HepG2 (cell line): ENCODE results near the gene C11orf54. TPM values are rescaled to one million over a fixed set of nuclear protein-coding genes. Genes with fewer than 3 reads are reported as not detected.
A peak's percentile ranks its signal among the peaks of the same experiment; 100 is the strongest.

Experiments
- FUBP1 ChIP-seq: sonication (generic); formaldehyde crosslinking; IDR thresholded peaks from 2 replicates; pipeline ENCODE4 v1.5.1; 2020; ENCODE audit warnings: missing genetic modification reagents, mild to moderate bottlenecking, borderline replicate concordance
- HIC2 ChIP-seq: sonication (generic); formaldehyde crosslinking; IDR thresholded peaks from 2 replicates; pipeline ENCODE4 v1.9.0; 2022; ENCODE audit warnings: low read depth, missing genetic modification reagents
- KAT8 ChIP-seq: IDR thresholded peaks from 2 replicates; pipeline ENCODE4 v1.6.1; 2016; ENCODE audit warnings: missing genetic modification reagents, missing compliant biosample characterization
- NFE2L1 ChIP-seq: sonication (generic); formaldehyde crosslinking; IDR thresholded peaks from 2 replicates; pipeline ENCODE4 v1.4.0; 2020; ENCODE audit warnings: missing genetic modification reagents, mild to moderate bottlenecking, borderline replicate concordance
- PHF20 ChIP-seq: sonication (generic); formaldehyde crosslinking; IDR thresholded peaks from 2 replicates; pipeline ENCODE4 v1.5.0; 2020; ENCODE audit warnings: mild to moderate bottlenecking, missing genetic modification reagents
- PLSCR1 ChIP-seq: sonication (generic); formaldehyde crosslinking; IDR thresholded peaks from 2 replicates; pipeline ENCODE4 v1.5.0; 2020; ENCODE audit warnings: missing genetic modification reagents, mild to moderate bottlenecking, borderline replicate concordance
- RBM39 ChIP-seq: fragments of 200-400 bp; formaldehyde crosslinking; IDR thresholded peaks from one replicate; pipeline ENCODE4 v1.6.1; 2018; ENCODE audit warnings: antibody characterized with exemption, mild to moderate bottlenecking, low read depth, low read length; ENCODE audit not compliant: poor library complexity, severe bottlenecking
- SMARCE1 ChIP-seq: fragments of 450-650 bp; IDR thresholded peaks from 2 replicates; pipeline ENCODE4 v1.6.1; 2017; ENCODE audit warnings: borderline replicate concordance
- TBX3 ChIP-seq: fragments of 450-650 bp; IDR thresholded peaks from 2 replicates; pipeline ENCODE4 v1.6.1; 2017; ENCODE audit warnings: antibody characterized with exemption, mild to moderate bottlenecking, inconsistent platforms, borderline replicate concordance
- TIGD3 ChIP-seq: sonication (generic); formaldehyde crosslinking; IDR thresholded peaks from 2 replicates; pipeline ENCODE4 v1.5.1; 2020; ENCODE audit warnings: mild to moderate bottlenecking, missing genetic modification reagents, borderline replicate concordance
- YEATS4 ChIP-seq: sonication (generic); formaldehyde crosslinking; IDR thresholded peaks from 2 replicates; pipeline ENCODE4 v1.4.0; 2020; ENCODE audit warnings: missing genetic modification reagents, borderline replicate concordance
- ZBTB44 ChIP-seq: sonication (generic); formaldehyde crosslinking; IDR thresholded peaks from 2 replicates; pipeline ENCODE4 v1.4.0; 2020; ENCODE audit warnings: missing genetic modification reagents
- ZFY ChIP-seq: sonication (generic); formaldehyde crosslinking; IDR thresholded peaks from 2 replicates; pipeline ENCODE4 v1.4.0; 2020; ENCODE audit warnings: missing genetic modification reagents
- ZNF12 ChIP-seq: sonication (generic); formaldehyde crosslinking; IDR thresholded peaks from 2 replicates; pipeline ENCODE4 v1.5.0; 2020; ENCODE audit warnings: missing genetic modification reagents
- ZNF430 ChIP-seq: sonication (generic); formaldehyde crosslinking; IDR thresholded peaks from 2 replicates; pipeline ENCODE4 v1.9.0; 2021; ENCODE audit warnings: mild to moderate bottlenecking, missing genetic modification reagents
- ZNF674 ChIP-seq: sonication (generic); formaldehyde crosslinking; IDR thresholded peaks from 2 replicates; pipeline ENCODE4 v1.5.0; 2020; ENCODE audit warnings: low read depth, mild to moderate bottlenecking, missing genetic modification reagents
- ZNF678 ChIP-seq: sonication (generic); formaldehyde crosslinking; IDR thresholded peaks from 2 replicates; pipeline ENCODE4 v1.4.0; 2020; ENCODE audit warnings: mild to moderate bottlenecking, missing genetic modification reagents
- ZNF747 ChIP-seq: sonication (generic); formaldehyde crosslinking; IDR thresholded peaks from 2 replicates; pipeline ENCODE4 v1.8.1; 2023; ENCODE audit warnings: missing genetic modification reagents, mild to moderate bottlenecking, borderline replicate concordance
- ZNF891 ChIP-seq: sonication (generic); formaldehyde crosslinking; IDR thresholded peaks from 2 replicates; pipeline ENCODE4 v1.5.0; 2020; ENCODE audit warnings: mild to moderate bottlenecking, missing genetic modification reagents
- polyA plus RNA-seq, 8 experiments: library from polyadenylated mRNA; depleted of rRNA in 3 of 8; stranded (reverse) in 7 of 8; unstranded in 1 of 8; fragments of >200 nt; fragmentation: Illumina TruSeq in 4 of 8; extraction: Trizol in 4 of 8; gene quantifications; 2 replicates each; pipeline versions ENCODE4 v1.2.1 to v1.2.3, GENCODE V29; 2011 to 2016; ENCODE audit warnings: low read depth in 4 of 8, missing spikeins in 1 of 8, mixed read lengths in 1 of 8; ENCODE audit not compliant: insufficient read depth in 1 of 8
- total RNA-seq, 5 experiments: library from RNA; depleted of rRNA; stranded (reverse); fragments of >200 nt; fragmentation: Illumina TruSeq; extraction: Trizol; gene quantifications; 2 replicates each; pipeline ENCODE4 v1.2.3, GENCODE V29; 2016; ENCODE audit warnings: low read depth in 1 of 5

C11orf54 gene
- total and polyA plus RNA-seq, 2 of the 13 experiments (the other 11 are each of a cell fraction or from before 2014, with no cell fraction given): 42.7 to 50.1 TPM

GRCh38 chr11:93784145-93784934 is 42.9 kb downstream of the C11orf54 start, which contains the start of gene MED17 (continued):
- TF ChIP-seq ZBTB44 (CRISPR knock-in tag) (no peak), PHF20 (CRISPR knock-in tag) (peak; percentile 82), NFE2L1 (CRISPR knock-in tag) (0 out of 2 replicates have a peak, but pooled peaks have one; percentile 73), ZNF430 (CRISPR knock-in tag) (peak; percentile 23; the same call in 1 of the 2 replicates), ZNF674 (no peak), ZFY (CRISPR knock-in tag) (peak; percentile 91), ZNF891 (CRISPR knock-in tag) (peak; percentile 89), ZNF678 (CRISPR knock-in tag) (no peak), RBM39 (peak; percentile 88), FUBP1 (CRISPR knock-in tag) (no peak), PLSCR1 (no peak), HIC2 (CRISPR knock-in tag) (no peak), KAT8 (peak; percentile 85; the same call in 1 of the 2 replicates), YEATS4 (peak; percentile 77; the same call in 1 of the 2 replicates), ZNF12 (CRISPR knock-in tag) (0 out of 2 replicates have a peak, but pooled peaks have one; percentile 21), TBX3 (no peak), TIGD3 (peak; percentile 90; the same call in 1 of the 2 replicates), ZNF747 (peak; percentile 42; the same call in 1 of the 2 replicates), SMARCE1 (no peak)
